Measurements from ENCODE around the gene CACNA2D3.

CACNA2D3 gene

DNA sequence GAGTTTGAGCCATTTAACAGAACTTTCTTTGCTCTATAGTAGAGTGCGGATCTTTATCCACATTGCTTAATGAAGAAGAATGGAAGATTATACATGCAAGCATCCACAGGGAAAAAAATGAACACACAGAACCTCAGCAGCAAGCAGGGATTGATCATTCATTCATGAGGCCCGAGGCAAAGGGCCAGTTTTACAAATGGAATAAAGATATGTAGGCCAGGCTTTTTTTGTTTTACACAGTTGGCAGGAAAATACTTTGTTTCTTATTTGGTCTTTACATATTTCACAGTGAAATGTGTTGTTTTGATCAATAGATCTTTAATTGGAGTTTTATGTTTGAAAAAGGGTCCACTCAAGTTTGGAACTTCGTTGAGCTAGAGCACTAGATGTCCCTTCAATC lies 688.0 kb downstream of the CACNA2D3 start:
- TF ChIP-seq TAF1 (IDR thresholded peaks at IDR 0.05; ENCODE audit: borderline replicate concordance, insufficient read depth, low read length), result no peak
- TF ChIP-seq, protein P1, sequence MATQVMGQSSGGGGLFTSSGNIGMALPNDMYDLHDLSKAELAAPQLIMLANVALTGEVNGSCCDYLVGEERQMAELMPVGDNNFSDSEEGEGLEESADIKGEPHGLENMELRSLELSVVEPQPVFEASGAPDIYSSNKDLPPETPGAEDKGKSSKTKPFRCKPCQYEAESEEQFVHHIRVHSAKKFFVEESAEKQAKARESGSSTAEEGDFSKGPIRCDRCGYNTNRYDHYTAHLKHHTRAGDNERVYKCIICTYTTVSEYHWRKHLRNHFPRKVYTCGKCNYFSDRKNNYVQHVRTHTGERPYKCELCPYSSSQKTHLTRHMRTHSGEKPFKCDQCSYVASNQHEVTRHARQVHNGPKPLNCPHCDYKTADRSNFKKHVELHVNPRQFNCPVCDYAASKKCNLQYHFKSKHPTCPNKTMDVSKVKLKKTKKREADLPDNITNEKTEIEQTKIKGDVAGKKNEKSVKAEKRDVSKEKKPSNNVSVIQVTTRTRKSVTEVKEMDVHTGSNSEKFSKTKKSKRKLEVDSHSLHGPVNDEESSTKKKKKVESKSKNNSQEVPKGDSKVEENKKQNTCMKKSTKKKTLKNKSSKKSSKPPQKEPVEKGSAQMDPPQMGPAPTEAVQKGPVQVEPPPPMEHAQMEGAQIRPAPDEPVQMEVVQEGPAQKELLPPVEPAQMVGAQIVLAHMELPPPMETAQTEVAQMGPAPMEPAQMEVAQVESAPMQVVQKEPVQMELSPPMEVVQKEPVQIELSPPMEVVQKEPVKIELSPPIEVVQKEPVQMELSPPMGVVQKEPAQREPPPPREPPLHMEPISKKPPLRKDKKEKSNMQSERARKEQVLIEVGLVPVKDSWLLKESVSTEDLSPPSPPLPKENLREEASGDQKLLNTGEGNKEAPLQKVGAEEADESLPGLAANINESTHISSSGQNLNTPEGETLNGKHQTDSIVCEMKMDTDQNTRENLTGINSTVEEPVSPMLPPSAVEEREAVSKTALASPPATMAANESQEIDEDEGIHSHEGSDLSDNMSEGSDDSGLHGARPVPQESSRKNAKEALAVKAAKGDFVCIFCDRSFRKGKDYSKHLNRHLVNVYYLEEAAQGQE (IDR thresholded peaks at IDR 0.05; ENCODE audit: insufficient read depth in 1 of 2, low read depth in 2 of 2, low read length in 2 of 2), result no peak

DNA sequence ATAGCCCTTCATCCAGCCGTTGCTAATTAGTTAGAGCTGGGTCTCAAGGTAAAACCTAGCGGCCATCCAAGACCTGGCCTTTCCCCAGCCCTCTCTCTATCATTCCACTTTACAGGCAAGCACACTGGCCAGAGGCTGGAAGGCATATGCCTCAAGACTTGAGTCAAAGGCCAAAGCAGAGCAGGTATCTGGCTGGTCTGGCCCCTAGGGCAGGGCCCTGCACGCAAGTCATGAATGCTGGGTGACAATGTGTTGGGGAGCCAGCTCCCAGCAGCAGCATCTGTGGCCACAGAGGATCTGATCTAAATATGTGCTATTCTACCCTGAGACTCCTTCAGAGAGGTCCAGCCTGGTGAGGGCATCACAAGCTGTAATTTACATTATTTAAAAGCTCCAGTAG lies 691.9 kb downstream of the CACNA2D3 start:
- TF ChIP-seq SIN3A (IDR thresholded peaks at IDR 0.05; ENCODE audit: borderline replicate concordance, insufficient read depth, low read length) (no peak), FOXP2 (optimal IDR thresholded peaks at IDR 0.05; ENCODE audit: borderline replicate concordance, extremely low read depth, extremely low read length, insufficient read depth) (no peak), POLR2AphosphoS5 (IDR thresholded peaks at IDR 0.05; ENCODE audit: low read depth, low read length) (no peak), TAF1 (IDR thresholded peaks at IDR 0.05; ENCODE audit: borderline replicate concordance, insufficient read depth, low read length) (no peak)
- TF ChIP-seq, protein P1 (IDR thresholded peaks at IDR 0.05; ENCODE audit: insufficient read depth in 1 of 2, low read depth in 2 of 2, low read length in 2 of 2), result no peak

DNA sequence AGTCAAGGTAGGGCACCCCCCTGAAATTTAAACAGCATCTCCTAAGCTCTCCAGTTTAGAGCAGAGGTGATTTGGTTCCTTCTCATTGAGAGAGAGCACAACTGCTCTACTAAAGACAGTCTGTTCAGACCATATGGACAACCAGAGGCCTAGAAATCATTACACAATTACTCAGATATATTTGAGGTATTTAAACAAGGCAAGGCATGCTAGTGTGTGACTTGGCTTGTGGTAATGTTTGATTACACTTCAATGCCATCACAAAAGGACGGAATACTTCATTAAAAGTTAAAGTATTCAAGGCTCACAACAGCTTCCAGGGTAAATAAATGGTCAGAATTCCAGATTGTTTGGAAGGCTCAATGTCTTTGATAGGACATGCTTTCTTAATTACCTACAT lies 695.3 kb downstream of the CACNA2D3 start:
- TF ChIP-seq SIN3A (IDR thresholded peaks at IDR 0.05; ENCODE audit: borderline replicate concordance, insufficient read depth, low read length) (no peak), POLR2AphosphoS5 (IDR thresholded peaks at IDR 0.05; ENCODE audit: low read depth, low read length) (no peak), FOXP2 (optimal IDR thresholded peaks at IDR 0.05; ENCODE audit: borderline replicate concordance, extremely low read depth, extremely low read length, insufficient read depth) (no peak)
- TF ChIP-seq, protein P1 (IDR thresholded peaks at IDR 0.05; ENCODE audit: insufficient read depth in 1 of 2, low read depth in 2 of 2, low read length in 2 of 2), result no peak

DNA sequence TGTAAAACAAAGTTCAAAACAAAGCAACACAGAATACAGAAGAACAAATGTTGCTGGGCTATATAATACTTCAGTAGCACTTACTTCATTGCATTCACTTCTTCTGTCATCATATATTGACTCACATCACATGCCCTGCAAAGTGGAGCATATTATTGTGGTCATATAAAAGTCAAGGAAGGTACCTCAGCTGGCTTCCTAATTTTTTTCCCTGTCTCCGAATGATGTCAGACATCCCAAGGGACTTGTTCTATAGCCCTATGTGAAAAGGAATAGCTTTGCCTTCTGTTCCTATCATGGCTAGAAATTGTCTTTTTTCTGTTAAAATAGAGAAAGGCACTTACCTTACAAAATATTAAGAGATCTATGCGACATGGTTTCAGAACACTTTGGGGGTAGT lies 696.1 kb downstream of the CACNA2D3 start:
- TF ChIP-seq, protein P1 (IDR thresholded peaks at IDR 0.05; ENCODE audit: insufficient read depth in 1 of 2, low read depth in 2 of 2, low read length in 2 of 2), result no peak
- TF ChIP-seq FOXP2 (optimal IDR thresholded peaks at IDR 0.05; ENCODE audit: borderline replicate concordance, extremely low read depth, extremely low read length, insufficient read depth), result no peak
- no peak for TF ChIP-seq TAF1 (IDR thresholded peaks at IDR 0.05; ENCODE audit: borderline replicate concordance, insufficient read depth, low read length)
- TF ChIP-seq POLR2AphosphoS5 (IDR thresholded peaks at IDR 0.05; ENCODE audit: low read depth, low read length), result no peak
- no peak for TF ChIP-seq SIN3A (IDR thresholded peaks at IDR 0.05; ENCODE audit: borderline replicate concordance, insufficient read depth, low read length)

DNA sequence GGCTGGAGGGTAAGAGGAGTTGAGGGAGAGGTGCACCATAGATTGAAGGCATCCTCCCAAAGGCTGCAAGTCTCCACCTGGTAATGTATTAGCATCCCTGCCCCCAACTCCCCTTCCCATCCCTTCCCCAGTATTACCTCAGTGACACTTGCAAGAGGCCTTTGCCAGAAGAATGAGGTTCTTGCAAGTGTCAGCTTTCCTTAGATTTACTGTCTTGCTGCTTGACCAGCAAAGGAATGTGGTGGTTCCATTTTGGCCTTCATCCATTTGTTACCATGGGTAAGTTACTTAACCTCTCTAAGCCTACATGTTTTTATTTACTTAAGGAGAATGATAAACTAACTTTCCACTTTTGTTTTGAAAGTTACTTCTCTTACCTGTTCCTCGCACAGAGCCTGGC lies 696.6 kb downstream of the CACNA2D3 start:
- TF ChIP-seq, protein P1 (IDR thresholded peaks at IDR 0.05; ENCODE audit: insufficient read depth in 1 of 2, low read depth in 2 of 2, low read length in 2 of 2), result no peak
- TF ChIP-seq POLR2AphosphoS5 (IDR thresholded peaks at IDR 0.05; ENCODE audit: low read depth, low read length), result no peak
- no peak for TF ChIP-seq TAF1 (IDR thresholded peaks at IDR 0.05; ENCODE audit: borderline replicate concordance, insufficient read depth, low read length)
- no peak for TF ChIP-seq FOXP2 (optimal IDR thresholded peaks at IDR 0.05; ENCODE audit: borderline replicate concordance, extremely low read depth, extremely low read length, insufficient read depth)
- no peak for TF ChIP-seq SIN3A (IDR thresholded peaks at IDR 0.05; ENCODE audit: borderline replicate concordance, insufficient read depth, low read length)
